Effector memory CD4-positive, alpha-beta T cell (primary cell): ENCODE data around the gene THEM4.

Experiments used
- DNase-seq, 3 donors: peaks; one replicate each; pipeline ENCODE4 v3.0.0-alpha.2; 2020
- H3K27ac ChIP-seq: 2 replicates; pipeline ENCODE4 v1.7.0; 2013; ENCODE audit warnings: mild to moderate bottlenecking, low read length, moderate library complexity; ENCODE audit not compliant: insufficient read depth, poor library complexity, severe bottlenecking
- H3K27me3 ChIP-seq: replicated peaks from 2 replicates; pipeline ENCODE4 v1.7.0; 2013; ENCODE audit warnings: mild to moderate bottlenecking, low read length; ENCODE audit not compliant: insufficient read depth, control insufficient read depth, poor library complexity, severe bottlenecking
- H3K36me3 ChIP-seq: 2 replicates; pipeline ENCODE4 v1.7.0; 2013; ENCODE audit warnings: mild to moderate bottlenecking, low read length, moderate library complexity; ENCODE audit not compliant: control insufficient read depth, insufficient read depth
- H3K4me1 ChIP-seq: 2 replicates; pipeline ENCODE4 v1.7.0; 2013; ENCODE audit warnings: low read length, mild to moderate bottlenecking; ENCODE audit not compliant: control insufficient read depth, insufficient read depth, poor library complexity, severe bottlenecking
- H3K4me3 ChIP-seq: 2 replicates; pipeline ENCODE4 v1.7.0; 2013; ENCODE audit warnings: low read length, low read depth, mild to moderate bottlenecking; ENCODE audit not compliant: insufficient read depth, poor library complexity, severe bottlenecking
- H3K9me3 ChIP-seq: 2 replicates; pipeline ENCODE4 v1.7.0; 2013; ENCODE audit warnings: mild to moderate bottlenecking, low read length, moderate library complexity; ENCODE audit not compliant: control insufficient read depth

Gene THEM4

DNA sequence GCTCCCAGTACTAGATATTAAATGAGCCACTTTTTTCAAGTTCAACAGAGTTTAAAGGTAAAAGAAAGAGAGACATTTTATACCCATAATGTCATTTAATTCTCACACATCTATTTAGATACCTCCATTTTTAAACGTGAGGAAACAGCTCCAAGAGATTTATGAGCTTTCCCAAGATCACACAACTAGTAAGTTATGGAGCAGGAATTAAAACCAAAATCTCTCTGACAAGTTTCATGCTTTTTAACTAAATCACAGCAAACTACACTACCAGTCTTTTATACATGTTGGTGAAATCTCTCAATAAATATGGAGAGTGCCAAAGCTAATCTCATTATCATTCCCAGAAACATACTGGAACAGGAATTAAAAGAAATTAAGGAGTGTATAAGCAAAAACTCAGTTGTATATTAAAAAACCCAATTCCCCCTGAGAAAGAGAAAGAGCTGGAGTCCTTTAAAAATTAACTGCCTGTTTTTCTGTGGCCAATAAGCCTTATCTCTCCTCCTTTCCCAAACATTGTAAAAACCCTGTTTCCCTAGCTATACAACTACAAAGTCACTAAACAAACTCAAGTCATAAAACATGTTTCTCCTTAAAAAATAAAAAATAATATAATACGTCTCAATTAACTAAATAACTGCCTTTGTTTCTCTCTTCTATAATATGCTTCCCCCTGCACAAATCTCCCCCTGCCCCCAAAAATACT lies 26.7 kb upstream of the THEM4 start:
- Histone ChIP-seq H3K27me3 (no peaks in the 10 kb centered on the region), H3K4me3 (no peak overlapping the region), H3K9me3 (no peaks in the 10 kb centered on the region), H3K36me3 (no peaks in the 10 kb centered on the region), H3K27ac (no peak overlapping the region), H3K4me1 (no peaks in the 10 kb centered on the region)
- DNase-seq = no peak

DNA sequence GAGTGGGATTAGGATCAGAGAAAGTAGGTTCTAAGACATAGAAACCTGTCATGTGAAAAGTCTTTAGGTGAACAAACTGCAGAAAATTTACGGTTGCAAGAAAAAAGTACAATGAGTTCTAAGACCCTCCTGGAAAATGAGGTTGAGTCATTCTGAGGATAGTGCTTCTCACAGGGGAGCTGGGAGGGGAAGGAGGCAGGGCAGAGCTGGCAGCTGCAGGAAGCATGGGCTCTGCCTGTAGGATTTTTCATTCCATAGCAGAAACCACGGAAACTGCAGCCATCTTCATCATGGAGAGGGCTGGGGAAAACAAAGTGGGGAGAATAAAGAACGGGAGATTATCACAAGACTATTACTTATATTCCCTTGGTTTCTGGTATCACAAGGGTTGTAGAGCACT lies 25.8 kb upstream of the THEM4 start:
- Histone ChIP-seq H3K27ac (no peak overlapping the region), H3K4me1 (no peaks in the 10 kb centered on the region), H3K36me3 (no peaks in the 10 kb centered on the region), H3K9me3 (no peaks in the 10 kb centered on the region), H3K4me3 (no peak overlapping the region), H3K27me3 (no peaks in the 10 kb centered on the region)
- DNase-seq = no peak

GRCh38 chr1:151934048-151934493 lies 24.8 kb upstream of the THEM4 start:
- DNase-seq = peak; percentile 16 to 37 (median 18)
- H3K36me3 ChIP-seq = no peaks in the 10 kb centered on the region
- H3K27me3 ChIP-seq = no peaks in the 10 kb centered on the region
- H3K27ac ChIP-seq = no peak overlapping the region
- H3K9me3 ChIP-seq = no peaks in the 10 kb centered on the region
- H3K4me1 ChIP-seq = no peaks in the 10 kb centered on the region
- no peak overlapping the region for H3K4me3 ChIP-seq

GRCh38 chr1:151924691-151925587 lies 15.6 kb upstream of the THEM4 start:
- DNase-seq = no peak
- Histone ChIP-seq H3K4me1 (peaks cover 4% of the 10 kb centered on the region), H3K27me3 (no peaks in the 10 kb centered on the region), H3K27ac (peak overlapping the region; percentile 33), H3K4me3 (no peak overlapping the region), H3K9me3 (no peaks in the 10 kb centered on the region), H3K36me3 (no peaks in the 10 kb centered on the region)

DNA sequence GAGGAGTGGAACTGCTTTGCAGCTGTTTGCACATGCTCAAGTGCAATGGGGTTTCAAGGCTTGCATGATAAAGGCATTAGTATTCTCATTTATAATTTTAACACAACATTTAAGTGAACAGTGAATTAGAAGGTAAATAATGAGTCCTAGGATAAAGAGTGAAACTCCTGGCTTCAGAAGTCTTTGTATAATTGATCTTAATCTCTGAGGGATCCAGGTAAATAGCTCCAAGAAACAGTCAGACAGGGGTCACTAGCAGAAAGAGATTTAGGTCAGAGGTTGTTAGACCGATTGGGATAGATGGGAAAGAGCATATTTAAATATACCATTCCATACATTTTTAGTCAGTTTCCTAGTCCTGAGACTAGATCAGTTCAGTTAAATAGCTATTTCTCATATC lies 14.1 kb upstream of the THEM4 start:
- Histone ChIP-seq H3K36me3 (no peaks in the 10 kb centered on the region), H3K27me3 (no peaks in the 10 kb centered on the region), H3K9me3 (no peaks in the 10 kb centered on the region), H3K4me3 (no peak overlapping the region), H3K27ac (no peak overlapping the region), H3K4me1 (peaks cover 4% of the 10 kb centered on the region)
- DNase-seq = no peak

GRCh38 chr1:151920149-151920548 lies 10.8 kb upstream of the THEM4 start:
- no peak overlapping the region for H3K27ac ChIP-seq
- H3K36me3 ChIP-seq = no peaks in the 10 kb centered on the region
- H3K4me1 ChIP-seq = no peaks in the 10 kb centered on the region
- no peaks in the 10 kb centered on the region for H3K27me3 ChIP-seq
- no peak for DNase-seq
- no peak overlapping the region for H3K4me3 ChIP-seq
- no peaks in the 10 kb centered on the region for H3K9me3 ChIP-seq

DNA sequence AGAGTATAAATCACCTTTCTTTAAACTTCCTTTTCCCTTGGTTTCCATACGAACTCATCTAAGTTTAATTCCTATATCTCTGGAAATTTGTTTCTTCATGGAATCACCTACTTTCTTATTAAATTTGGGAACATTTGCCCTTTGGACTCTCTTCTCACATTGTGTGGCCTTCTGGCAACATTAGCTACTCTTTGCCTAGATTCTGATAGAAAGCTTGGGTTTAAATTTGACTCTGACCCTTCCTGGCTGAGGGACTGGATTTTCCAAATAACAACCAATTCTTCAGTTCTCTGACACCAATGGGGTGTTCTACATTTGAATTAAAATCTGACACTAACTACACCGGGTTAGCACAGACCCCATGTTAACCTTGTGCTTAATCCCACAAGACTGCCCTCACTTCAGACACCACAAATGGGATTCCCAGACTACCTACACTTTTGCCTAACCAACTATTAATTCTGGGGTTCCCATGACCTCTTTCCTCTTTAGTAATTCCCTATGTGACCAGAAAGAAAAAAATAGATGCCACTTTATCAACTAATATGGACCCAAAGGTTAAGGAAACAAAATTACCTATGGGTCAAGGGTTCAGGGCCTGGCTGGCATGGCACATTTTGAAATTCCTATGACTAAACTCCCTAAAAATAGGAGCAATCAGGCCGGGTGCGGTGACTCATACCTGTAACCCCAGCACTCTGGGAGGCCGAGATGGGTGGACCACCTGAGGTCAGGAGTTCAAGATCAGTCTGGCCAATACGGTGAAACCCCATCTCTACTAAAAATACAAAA lies 9.7 kb upstream of the THEM4 start:
- Histone ChIP-seq H3K4me1 (no peaks in the 10 kb centered on the region), H3K27me3 (no peaks in the 10 kb centered on the region), H3K36me3 (no peaks in the 10 kb centered on the region), H3K9me3 (no peaks in the 10 kb centered on the region), H3K4me3 (no peak overlapping the region), H3K27ac (no peak overlapping the region)
- no peak for DNase-seq

DNA sequence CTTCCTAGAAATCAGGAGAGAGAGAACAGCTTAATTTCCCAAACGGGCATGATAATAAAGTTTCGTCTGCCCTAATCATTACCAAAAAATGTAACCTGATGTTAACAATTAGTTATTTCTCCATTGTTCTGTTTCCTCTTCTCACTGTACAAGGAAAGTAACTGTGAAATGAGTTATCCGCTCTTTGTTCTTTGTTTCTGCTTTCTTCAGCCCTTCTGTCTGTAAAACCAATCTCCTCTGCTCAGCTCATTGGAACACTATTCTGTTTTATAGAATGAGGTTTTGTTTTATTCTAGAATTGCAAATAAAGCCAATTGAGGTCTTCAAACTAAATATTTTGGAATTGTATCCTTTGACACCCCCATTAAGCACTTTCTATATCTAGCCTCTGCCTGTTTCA lies 8.8 kb upstream of the THEM4 start:
- no peaks in the 10 kb centered on the region for H3K36me3 ChIP-seq
- no peak overlapping the region for H3K4me3 ChIP-seq
- no peaks in the 10 kb centered on the region for H3K9me3 ChIP-seq
- DNase-seq = no peak
- no peak overlapping the region for H3K27ac ChIP-seq
- no peaks in the 10 kb centered on the region for H3K27me3 ChIP-seq
- no peaks in the 10 kb centered on the region for H3K4me1 ChIP-seq

DNA sequence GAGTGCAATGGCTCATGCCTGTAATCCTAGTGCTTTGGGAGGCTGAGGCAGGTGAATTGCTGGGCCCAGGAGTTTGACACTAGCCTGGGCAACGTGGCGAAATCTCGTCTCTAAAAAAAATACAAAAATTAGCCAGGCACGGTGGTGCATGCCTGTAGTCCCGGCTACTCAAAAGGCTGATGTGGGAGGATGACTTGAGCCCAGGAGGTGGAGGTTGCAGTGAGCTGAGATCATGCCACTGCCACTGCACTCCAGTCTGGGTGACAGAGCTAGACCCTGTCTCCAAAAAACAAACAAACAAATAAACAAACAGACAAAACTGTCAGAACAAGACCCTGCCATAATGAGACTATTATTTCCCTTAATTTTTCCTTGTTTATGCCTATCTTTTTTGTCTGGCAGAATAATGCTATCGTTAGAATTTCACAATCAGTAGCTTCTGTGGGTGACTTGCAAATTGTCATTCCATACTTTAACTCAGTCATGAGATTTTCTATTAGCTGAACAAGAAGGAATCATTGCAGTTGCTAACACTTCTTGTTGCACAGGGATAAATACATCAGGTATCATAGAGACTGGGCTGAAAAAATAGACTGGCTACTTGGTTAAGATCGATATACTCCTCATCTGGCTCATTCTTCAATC lies 7.5 kb upstream of the THEM4 start:
- Histone ChIP-seq H3K4me1 (no peaks in the 10 kb centered on the region), H3K27me3 (no peaks in the 10 kb centered on the region), H3K27ac (no peak overlapping the region), H3K4me3 (no peak overlapping the region), H3K36me3 (no peaks in the 10 kb centered on the region), H3K9me3 (no peaks in the 10 kb centered on the region)
- DNase-seq = no peak
